Measurements from ENCODE around the gene IGLL1.

Gene IGLL1

GRCh38 chr22:23527971-23528740 is 51.9 kb downstream of the IGLL1 start:
- no peak for DNase-seq (ENCODE audit: low spot score)

- no peak for DNase-seq (ENCODE audit: low spot score)
These were observed 53.3 kb downstream of the IGLL1 start for GRCh38 chr22:23526596-23527316.

DNA sequence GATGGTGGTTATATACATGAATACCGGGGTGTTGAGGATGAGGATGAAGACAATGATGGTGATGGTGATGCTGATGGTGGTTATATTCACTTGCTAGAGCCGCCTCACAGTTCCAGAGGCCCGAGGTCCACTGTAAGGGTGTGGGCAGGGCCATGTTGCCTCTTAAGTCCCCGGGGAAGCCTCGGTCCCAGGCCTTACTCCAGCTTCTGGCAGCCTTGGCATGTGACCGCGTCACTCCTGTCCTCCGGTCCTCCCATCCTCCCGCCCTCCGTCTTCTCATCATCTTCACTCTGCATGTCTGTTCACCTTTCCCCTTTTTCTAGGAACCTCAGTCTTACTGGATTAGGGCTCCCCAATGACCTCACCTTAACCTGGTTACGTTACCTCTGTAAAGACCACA is 54.6 kb downstream of the IGLL1 start:
- DNase-seq (ENCODE audit: low spot score), result no peak

GRCh38 chr22:23524226-23524625 is 55.9 kb downstream of the IGLL1 start:
- no peak for DNase-seq (ENCODE audit: low spot score)

GRCh38 chr22:23523713-23524112 is 56.4 kb downstream of the IGLL1 start:
- DNase-seq (ENCODE audit: low spot score), result no peak
